ENCODE results near the gene HOXD9. TPM values are rescaled to one million over a fixed set of nuclear protein-coding genes. Genes with fewer than 3 reads are reported as not detected.

The HOXD9 gene
- polyA plus RNA-seq, 1 of the 3 experiments (the other 2 are of a cell fraction) = 4.8 TPM

DNA sequence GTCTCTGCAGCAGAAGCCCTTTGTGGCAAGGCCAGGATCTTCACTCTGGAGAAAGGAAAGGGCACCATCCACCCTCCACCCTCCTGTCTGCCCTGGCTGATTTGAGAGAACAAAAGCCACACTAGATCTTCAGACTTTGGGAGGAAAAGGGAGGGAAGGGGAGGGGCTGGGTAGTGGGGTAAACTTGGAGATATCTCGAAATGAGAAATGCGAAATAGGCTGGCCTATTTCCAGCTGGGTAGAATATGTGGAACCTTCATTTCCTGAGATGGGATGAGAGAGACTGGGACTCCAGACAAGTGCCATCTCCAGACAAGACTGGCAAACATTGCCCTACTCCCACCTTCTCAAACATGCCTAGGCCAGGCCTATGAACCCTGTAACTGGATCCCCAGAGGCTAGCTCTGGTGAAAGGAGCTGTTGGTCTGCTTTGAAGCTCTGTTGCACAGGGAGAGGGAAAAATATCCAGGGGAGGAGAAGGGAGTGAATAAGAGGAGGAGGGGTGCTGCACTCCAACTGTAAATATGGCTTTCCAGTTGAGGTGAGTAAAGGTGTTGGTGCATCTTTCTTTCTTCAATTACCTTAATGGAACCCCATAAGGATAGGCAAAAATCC is 21.2 kb upstream of the HOXD9 start:
- Histone ChIP-seq H2AFZ (ENCODE audit: low read depth) (no peak overlapping the region), H3K4me2 (no peak overlapping the region), H3K4me3 (ENCODE audit: low read depth in 2 of 2, low read length in 1 of 2) (no peak overlapping the region), H3K9me2 (no peaks in the 10 kb centered on the region), H3K27ac (ENCODE audit: low read depth in 2 of 2, low read length in 1 of 2) (no peak overlapping the region), H3K36me3 (replicated peaks in 1 of 2; ENCODE audit: control insufficient read depth in 1 of 2, insufficient read depth in 2 of 2, low read length in 1 of 2) (no peaks in the 10 kb centered on the region), H3K79me2 (ENCODE audit: insufficient read depth) (no peaks in the 10 kb centered on the region), H3K27me3 (ENCODE audit: insufficient read depth) (peaks cover 97% of the 10 kb centered on the region), H3F3A (replicated peaks; ENCODE audit: insufficient read depth) (peaks cover 8% of the 10 kb centered on the region), H3K9ac (no peak overlapping the region), H4K20me1 (ENCODE audit: insufficient read depth) (no peaks in the 10 kb centered on the region), H3K9me3 (no peaks in the 10 kb centered on the region), H3K4me1 (ENCODE audit: control insufficient read depth in 1 of 2, insufficient read depth in 2 of 2, low read depth in 1 of 2, low read length in 1 of 2) (peaks cover 0 to 28% of the 10 kb centered on the region in 2 experiments; a peak in 3 of 4 replicates)
- CTCF ChIA-PET = interaction anchor here (0.9 to 17.7 kb wide), 6 partner anchors 8 to 850 kb away, joined by 3 to 264 read pairs (median 6); partner anchors contain the start of genes HOXD12 and HOXD13
- POLR2A ChIA-PET = interaction anchor here (1.1 kb wide), 1 partner anchor 21 kb away, joined by 3 read pairs; the partner anchor contains the start of gene HOXD9
- no peak for DNase-seq
- 45% methylated on average over 2 of the region's 2 CpGs for WGBS (ENCODE audit: low lambda C conversion rate)
- TF ChIP-seq ELF1 (IDR thresholded peaks at IDR 0.05) = no peak
- TF ChIP-seq MEF2A (IDR thresholded peaks at IDR 0.05; ENCODE audit: borderline replicate concordance, low read depth) = no peak
- TF ChIP-seq REST (IDR thresholded peaks at IDR 0.05; ENCODE audit: low read depth, low read length) = no peak
- TF ChIP-seq IRF3 (IDR thresholded peaks at IDR 0.05; ENCODE audit: low read depth, low read length) = no peak
- TF ChIP-seq, protein P1, sequence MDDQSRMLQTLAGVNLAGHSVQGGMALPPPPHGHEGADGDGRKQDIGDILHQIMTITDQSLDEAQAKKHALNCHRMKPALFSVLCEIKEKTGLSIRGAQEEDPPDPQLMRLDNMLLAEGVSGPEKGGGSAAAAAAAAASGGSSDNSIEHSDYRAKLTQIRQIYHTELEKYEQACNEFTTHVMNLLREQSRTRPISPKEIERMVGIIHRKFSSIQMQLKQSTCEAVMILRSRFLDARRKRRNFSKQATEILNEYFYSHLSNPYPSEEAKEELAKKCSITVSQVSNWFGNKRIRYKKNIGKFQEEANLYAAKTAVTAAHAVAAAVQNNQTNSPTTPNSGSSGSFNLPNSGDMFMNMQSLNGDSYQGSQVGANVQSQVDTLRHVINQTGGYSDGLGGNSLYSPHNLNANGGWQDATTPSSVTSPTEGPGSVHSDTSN (IDR thresholded peaks at IDR 0.05) = no peak
- TF ChIP-seq TEAD4 (IDR thresholded peaks at IDR 0.05; ENCODE audit: borderline replicate concordance, insufficient read depth) = no peak
- no peak for TF ChIP-seq NFIC (IDR thresholded peaks at IDR 0.05; ENCODE audit: borderline replicate concordance)
- TF ChIP-seq NRF1 (IDR thresholded peaks at IDR 0.05; ENCODE audit: low read depth, low read length) = no peak
- TF ChIP-seq GATA2 (CRISPR knock-in tag; IDR thresholded peaks at IDR 0.05) = no peak
- TF ChIP-seq TAF1 (IDR thresholded peaks at IDR 0.05; ENCODE audit: borderline replicate concordance, low read depth, low read length) = no peak
- TF ChIP-seq, protein P2, sequence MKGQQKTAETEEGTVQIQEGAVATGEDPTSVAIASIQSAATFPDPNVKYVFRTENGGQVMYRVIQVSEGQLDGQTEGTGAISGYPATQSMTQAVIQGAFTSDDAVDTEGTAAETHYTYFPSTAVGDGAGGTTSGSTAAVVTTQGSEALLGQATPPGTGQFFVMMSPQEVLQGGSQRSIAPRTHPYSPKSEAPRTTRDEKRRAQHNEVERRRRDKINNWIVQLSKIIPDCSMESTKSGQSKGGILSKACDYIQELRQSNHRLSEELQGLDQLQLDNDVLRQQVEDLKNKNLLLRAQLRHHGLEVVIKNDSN (IDR thresholded peaks at IDR 0.05; ENCODE audit: borderline replicate concordance, low read depth) = no peak
- TF ChIP-seq FOXJ3 (CRISPR knock-in tag; IDR thresholded peaks at IDR 0.05) = no peak
- no peak for TF ChIP-seq SIN3A (IDR thresholded peaks at IDR 0.05; ENCODE audit: borderline replicate concordance, low read depth, low read length)
- no peak for TF ChIP-seq FOSL2 (IDR thresholded peaks at IDR 0.05; ENCODE audit: borderline replicate concordance, low read depth)
- no peak for TF ChIP-seq POLR2AphosphoS5 (IDR thresholded peaks at IDR 0.05; ENCODE audit: low read depth, low read length)
- no peak for TF ChIP-seq MAX (IDR thresholded peaks at IDR 0.05; ENCODE audit: low read depth)
- no peak for TF ChIP-seq SMC3 (IDR thresholded peaks at IDR 0.05; ENCODE audit: low read depth, low read length)
